BE2C (cell line): Measurements from ENCODE around the gene CUBN.
A peak's percentile ranks its signal among the peaks of the same experiment; 100 is the strongest.
"Not testable (repeated sequence)": the region's sequence is repeated elsewhere in the genome, so short reads cannot be mapped to it uniquely, and the experiment has no call there.

Source experiments
- DNase-seq: peaks from one replicate; pipeline ENCODE4 v3.0.0-alpha.2; 2020
- H3K27me3 ChIP-seq: fragments of 250-450 bp; sonication (Bioruptor Pico); 2 replicates; pipeline ENCODE4 v1.5.1; 2020; ENCODE audit warnings: mild to moderate bottlenecking
- H3K36me3 ChIP-seq: fragments of 250-450 bp; sonication (Bioruptor Pico); 2 replicates; pipeline ENCODE4 v1.5.1; 2020; ENCODE audit warnings: mild to moderate bottlenecking
- H3K4me1 ChIP-seq: fragments of 250-450 bp; sonication (Bioruptor Pico); 2 replicates; pipeline ENCODE4 v1.5.1; 2020
- H3K4me3 ChIP-seq: 2 replicates; pipeline ENCODE4 v1.5.1; 2011; ENCODE audit warnings: low read depth, low read length
- H3K9me3 ChIP-seq: fragments of 250-450 bp; sonication (Bioruptor Pico); 2 replicates; pipeline ENCODE4 v1.5.1; 2020
- CTCF ChIP-seq: IDR thresholded peaks from 2 replicates; pipeline ENCODE4 v1.5.1; 2012; ENCODE audit warnings: mild to moderate bottlenecking, low read depth, low read length

Gene CUBN

DNA sequence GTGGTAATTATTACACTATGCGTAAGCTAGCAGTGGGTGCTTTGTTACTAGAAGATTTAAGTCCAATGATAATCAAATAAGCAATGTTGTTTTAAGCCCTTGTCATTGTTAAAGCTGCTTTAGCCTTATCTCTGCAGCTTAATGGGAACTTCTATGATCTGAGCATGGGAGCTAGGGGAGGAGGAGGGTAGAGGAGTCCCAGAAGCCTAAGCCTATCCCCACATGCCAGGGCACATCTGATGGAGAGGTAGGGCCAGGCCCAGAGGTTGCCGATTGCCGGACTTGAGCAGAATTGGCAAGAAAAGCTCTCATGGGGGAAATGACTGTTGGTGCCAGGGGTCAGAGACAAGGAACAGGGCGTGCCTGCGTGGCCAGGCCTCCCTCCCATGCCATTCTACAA, 13.4 kb downstream of the CUBN start:
- Histone ChIP-seq H3K4me1 (no peaks in the 10 kb centered on the region; the same call in 1 of the 2 replicates), H3K4me3 (no peak overlapping the region), H3K9me3 (no peaks in the 10 kb centered on the region)

DNA sequence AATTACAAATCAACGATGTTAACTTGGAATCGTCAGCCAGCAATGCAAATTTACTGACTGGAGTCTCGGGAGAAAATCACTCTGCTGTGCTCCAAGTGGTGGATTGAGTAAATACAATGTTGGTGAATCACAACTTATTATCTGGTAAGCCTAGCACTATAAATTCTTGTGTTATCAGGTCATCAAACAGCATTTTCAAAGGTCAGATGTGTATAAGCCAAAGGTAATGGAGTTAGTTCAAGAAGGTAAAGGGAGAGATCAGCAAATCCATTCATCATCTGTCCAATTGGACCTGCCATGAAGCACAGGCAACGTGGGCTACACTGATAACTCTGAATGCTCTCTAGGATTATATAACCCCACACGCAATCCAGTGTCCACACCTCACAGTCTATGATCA, 13.9 kb downstream of the CUBN start:
- no peak for TF ChIP-seq CTCF
- Histone ChIP-seq H3K27me3 (no peaks in the 10 kb centered on the region), H3K36me3 (no peaks in the 10 kb centered on the region), H3K4me3 (no peak overlapping the region), H3K9me3 (no peaks in the 10 kb centered on the region), H3K4me1 (no peaks in the 10 kb centered on the region; the same call in 1 of the 2 replicates)
- DNase-seq: no peak

More for the DNA sequence above, 13.4 kb downstream of the CUBN start:
- no peak for TF ChIP-seq CTCF
- Histone ChIP-seq H3K36me3 (no peaks in the 10 kb centered on the region), H3K27me3 (no peaks in the 10 kb centered on the region)
- DNase-seq: no peak

GRCh38 chr10:17114878-17115444, 14.7 kb downstream of the CUBN start:
- DNase-seq, H3K4me3 ChIP-seq, H3K36me3 ChIP-seq, H3K27me3 ChIP-seq, H3K4me1 ChIP-seq, H3K9me3 ChIP-seq: not testable (repeated sequence)

DNA sequence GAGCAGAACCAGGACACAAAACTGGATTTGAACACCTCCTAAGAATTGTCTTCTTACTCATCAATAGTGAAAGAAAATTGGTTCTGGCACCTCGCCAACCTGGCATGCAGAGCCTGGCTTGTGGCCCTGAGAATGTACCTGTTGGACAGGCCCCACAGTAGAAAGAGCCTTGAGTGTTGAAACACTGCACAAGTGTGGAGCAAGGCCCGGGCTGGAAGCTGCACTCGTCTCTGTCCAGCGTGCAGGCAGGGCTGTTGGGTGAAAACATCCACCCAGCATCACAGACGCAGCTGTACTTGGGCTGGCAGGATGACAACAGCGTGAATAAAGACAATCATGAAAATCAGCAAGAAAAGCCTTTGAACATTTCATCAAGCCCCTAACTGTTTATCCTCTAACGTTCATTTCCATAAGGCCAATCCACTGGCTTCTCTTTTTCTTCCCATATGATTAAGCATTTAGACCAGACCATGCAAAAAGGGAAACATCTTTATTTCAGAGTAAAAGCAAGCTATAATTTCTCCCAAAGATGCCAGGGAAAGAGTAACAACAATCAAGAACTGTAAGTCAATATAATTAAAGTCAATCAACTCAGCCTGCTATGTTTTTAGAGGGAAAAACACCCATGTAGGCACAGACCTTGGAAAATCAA, 15.6 kb downstream of the CUBN start:
- no peaks in the 10 kb centered on the region for H3K27me3 ChIP-seq
- no peak for TF ChIP-seq CTCF
- H3K9me3 ChIP-seq: no peaks in the 10 kb centered on the region
- no peak overlapping the region for H3K4me3 ChIP-seq
- H3K4me1 ChIP-seq: no peaks in the 10 kb centered on the region; the same call in 1 of the 2 replicates
- H3K36me3 ChIP-seq: no peaks in the 10 kb centered on the region
- peak; percentile 20 for DNase-seq

GRCh38 chr10:17113346-17113745, 16.3 kb downstream of the CUBN start:
- Histone ChIP-seq H3K4me1 (no peaks in the 10 kb centered on the region; the same call in 1 of the 2 replicates), H3K27me3 (no peaks in the 10 kb centered on the region), H3K4me3 (no peak overlapping the region), H3K9me3 (no peaks in the 10 kb centered on the region), H3K36me3 (no peaks in the 10 kb centered on the region)
- TF ChIP-seq CTCF: no peak
- peak; percentile 45 for DNase-seq

DNA sequence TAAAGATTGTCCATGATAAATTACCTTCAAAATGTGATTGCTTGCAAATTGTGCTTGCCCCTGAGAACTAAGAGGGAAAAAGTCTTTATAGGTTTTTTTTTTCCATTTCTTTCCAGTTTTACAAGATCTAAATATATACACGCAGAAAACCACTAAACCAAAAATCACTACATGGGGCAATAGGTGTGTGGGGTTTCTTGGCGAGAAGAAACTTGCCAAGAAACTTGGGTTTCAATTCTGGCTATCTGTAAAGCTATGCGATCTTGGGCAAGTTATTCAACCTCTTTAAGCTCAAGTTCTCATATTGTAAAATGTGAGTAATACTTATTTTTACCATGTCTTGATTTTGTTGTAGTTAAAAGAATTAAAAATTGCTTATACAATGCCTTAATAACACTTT, 17.0 kb downstream of the CUBN start:
- Histone ChIP-seq H3K4me1 (no peaks in the 10 kb centered on the region; the same call in 1 of the 2 replicates), H3K4me3 (no peak overlapping the region), H3K36me3 (no peaks in the 10 kb centered on the region), H3K27me3 (no peaks in the 10 kb centered on the region), H3K9me3 (no peaks in the 10 kb centered on the region)
- DNase-seq: no peak
- TF ChIP-seq CTCF: no peak
